ENCODE data around the gene DUSP7.

The DUSP7 gene

DNA sequence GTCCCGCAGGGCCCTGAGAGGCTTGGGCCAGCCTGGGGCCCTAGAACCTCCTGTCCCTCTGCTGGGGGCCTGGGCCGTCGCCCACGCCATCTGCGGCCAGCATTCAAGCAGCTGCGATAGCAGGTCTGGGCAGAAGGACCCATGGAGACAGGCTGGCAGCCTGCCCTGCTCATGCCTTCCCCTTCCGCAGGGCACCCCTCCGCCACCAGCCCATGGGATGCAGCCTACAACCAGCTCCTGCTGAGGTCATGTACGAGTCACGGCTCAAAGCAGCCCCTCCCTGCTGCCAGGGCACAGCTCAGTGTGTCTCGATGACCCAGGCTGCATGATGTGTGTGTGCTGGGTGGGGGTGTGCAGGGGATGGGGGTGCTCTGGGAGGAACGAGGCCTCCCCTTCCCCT, 27.8 kb downstream of the DUSP7 start:
- H3K4me3 ChIP-seq (ENCODE audit: low read depth, low read length), result no peak overlapping the region
- DNase-seq (ENCODE audit: low read depth), result no peak
- TF ChIP-seq CTCF (conservative IDR thresholded peaks at IDR 0.05; ENCODE audit: low read depth, low read length), result no peak

DNA sequence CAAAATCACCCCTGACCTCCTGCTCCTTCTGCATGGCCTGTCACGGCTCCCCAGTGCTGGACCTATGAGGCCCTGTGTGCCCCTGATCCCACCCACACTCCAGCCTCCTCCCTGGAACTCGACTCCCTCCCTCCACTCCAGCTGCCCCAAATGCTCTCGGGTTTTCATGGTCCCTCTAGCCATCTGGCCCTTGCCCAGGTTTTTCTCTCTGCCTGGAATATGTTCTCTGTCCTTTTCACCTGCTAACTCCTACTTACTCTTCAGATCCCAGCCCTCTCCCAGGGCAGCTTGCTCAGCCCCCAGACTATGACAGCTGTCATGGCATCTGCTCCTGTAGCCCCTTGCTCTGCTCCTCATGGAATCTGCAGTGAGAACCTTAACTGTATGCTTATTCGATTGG, 30.3 kb downstream of the DUSP7 start:
- no peak for TF ChIP-seq CTCF (conservative IDR thresholded peaks at IDR 0.05; ENCODE audit: low read depth, low read length)
- DNase-seq (ENCODE audit: low read depth), result no peak
- H3K4me3 ChIP-seq (ENCODE audit: low read depth, low read length), result no peak overlapping the region

DNA sequence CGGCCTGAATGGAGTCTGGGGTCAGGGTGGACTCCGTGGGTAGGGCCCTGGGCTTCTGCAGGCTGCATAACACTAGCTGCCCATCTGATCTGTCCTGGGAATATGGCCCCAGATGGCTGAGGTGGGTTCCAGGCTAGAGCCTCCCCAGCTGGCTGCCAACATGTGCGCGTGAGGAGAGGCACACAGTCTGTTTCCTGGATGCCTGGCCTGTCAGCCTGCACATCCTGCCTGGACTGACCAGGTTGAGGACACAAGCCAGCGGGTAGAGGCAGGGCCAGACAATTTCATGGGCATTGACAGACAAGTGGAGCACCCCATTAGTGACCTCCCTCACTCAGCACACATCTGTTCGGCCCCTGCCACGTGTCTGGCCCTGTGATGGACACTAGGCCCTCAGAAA, 30.9 kb downstream of the DUSP7 start:
- TF ChIP-seq CTCF (conservative IDR thresholded peaks at IDR 0.05; ENCODE audit: low read depth, low read length), result no peak
- DNase-seq (ENCODE audit: low read depth), result no peak
- no peak overlapping the region for H3K4me3 ChIP-seq (ENCODE audit: low read depth, low read length)

DNA sequence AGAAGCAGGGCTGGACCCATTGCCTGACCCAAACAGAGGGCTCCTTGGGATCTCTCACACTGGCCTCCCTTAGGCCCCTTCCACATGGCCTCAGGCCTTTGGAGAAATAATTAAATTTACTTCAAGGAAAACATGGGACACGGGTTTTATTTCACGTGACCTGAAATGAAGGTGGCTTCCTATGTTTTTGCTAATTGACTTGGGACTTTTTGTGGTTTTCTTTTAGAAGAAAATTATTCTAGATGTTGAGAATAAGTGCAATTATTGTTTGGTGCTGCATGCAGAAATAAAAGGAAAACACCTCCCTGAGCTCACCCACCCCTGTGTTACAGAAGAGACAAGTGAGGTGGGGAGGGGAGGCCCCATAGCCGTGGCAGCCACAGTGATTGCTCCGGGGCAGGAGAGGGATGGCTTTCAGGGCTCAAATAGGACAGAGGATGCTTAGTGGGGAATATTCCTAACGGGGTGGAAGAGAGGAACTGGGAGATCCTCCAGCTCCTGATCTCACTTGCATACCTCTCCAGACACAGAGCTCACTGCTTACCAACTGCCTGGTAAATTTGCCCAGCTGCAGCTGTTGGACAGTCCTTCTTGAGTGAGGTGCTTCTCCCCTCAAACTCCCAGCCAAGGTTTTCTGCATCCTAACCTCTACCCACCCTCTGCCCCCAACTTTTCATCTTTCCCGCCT, 31.5 kb downstream of the DUSP7 start:
- TF ChIP-seq CTCF (conservative IDR thresholded peaks at IDR 0.05; ENCODE audit: low read depth, low read length), result no peak
- no peak for DNase-seq (ENCODE audit: low read depth)
- H3K4me3 ChIP-seq (ENCODE audit: low read depth, low read length), result no peak overlapping the region

GRCh38 chr3:52023860-52024764, 32.3 kb downstream of the DUSP7 start:
- no peak overlapping the region for H3K4me3 ChIP-seq (ENCODE audit: low read depth, low read length)
- no peak for TF ChIP-seq CTCF (conservative IDR thresholded peaks at IDR 0.05; ENCODE audit: low read depth, low read length)
- DNase-seq (ENCODE audit: low read depth), result no peak

DNA sequence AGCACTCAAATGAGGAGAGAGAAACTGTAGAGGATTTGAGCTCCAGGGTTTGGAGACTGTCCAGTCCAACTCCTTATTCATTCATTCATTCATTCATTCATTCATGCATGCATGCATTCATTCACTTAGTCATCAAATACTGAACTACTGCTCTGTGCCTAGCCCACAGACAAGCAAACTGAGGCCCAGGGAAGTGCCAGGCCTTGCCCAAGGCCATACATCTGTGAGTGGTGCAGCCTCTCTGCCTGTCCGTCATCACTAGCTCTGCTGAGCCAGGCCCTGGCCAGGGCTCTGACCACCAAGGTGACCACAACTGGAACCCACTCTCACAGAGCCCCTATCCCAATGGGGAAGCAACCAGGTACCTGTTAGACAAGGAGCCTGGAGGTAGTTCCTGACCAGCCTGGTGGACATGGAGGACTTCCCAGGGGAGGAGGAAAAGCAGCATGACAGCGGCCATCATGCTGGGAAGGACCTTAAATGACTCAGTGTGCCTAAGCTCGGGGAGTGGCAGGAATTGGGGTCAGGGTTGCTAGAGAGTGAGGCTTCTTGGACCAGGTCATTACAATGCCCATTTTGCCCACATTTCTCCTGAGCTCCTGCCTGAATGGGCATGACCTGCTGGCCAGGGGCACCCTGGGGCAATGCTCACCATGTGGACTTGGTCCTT, 33.1 kb downstream of the DUSP7 start:
- no peak for DNase-seq (ENCODE audit: low read depth)
- H3K4me3 ChIP-seq (ENCODE audit: low read depth, low read length), result no peak overlapping the region
- no peak for TF ChIP-seq CTCF (conservative IDR thresholded peaks at IDR 0.05; ENCODE audit: low read depth, low read length)
